SKM-1 (cell line): Measurements from ENCODE around the gene GRN.

Experiments used
- DNase-seq: peaks from one replicate; lab custom pipeline; 2025; ENCODE audit not compliant: unreplicated experiment; lab: John Stamatoyannopoulos, UW

Gene GRN

GRCh38 chr17:44344939-44345453 is at the start of gene GRN:
GRN (plus strand) TSS chr17:44345302; CDS start chr17:44349165, 3,863 bp downstream.
- peak; percentile 97 for DNase-seq

GRCh38 chr17:44297975-44298374 is 47.1 kb upstream of the GRN start:
- no peak for DNase-seq

GRCh38 chr17:44304651-44305050 is 40.5 kb upstream of the GRN start:
- DNase-seq = no peak

GRCh38 chr17:44307387-44308186 is 37.5 kb upstream of the GRN start:
- DNase-seq = no peak

- DNase-seq = no peak
Observed at GRCh38 chr17:44308320-44308818, 36.7 kb upstream of the GRN start, which contains the start of gene RUNDC3A. RUNDC3A (plus strand) TSS chr17:44308601; CDS start chr17:44308833, 232 bp downstream.

GRCh38 chr17:44308865-44309264 is 36.2 kb upstream of the GRN start:
- no peak for DNase-seq

GRCh38 chr17:44309472-44309871 is 35.6 kb upstream of the GRN start:
- DNase-seq = no peak

- DNase-seq = no peak
Observed at GRCh38 chr17:44310188-44310587, 34.9 kb upstream of the GRN start.

- DNase-seq = no peak
Observed at GRCh38 chr17:44310609-44311376, 34.3 kb upstream of the GRN start.

GRCh38 chr17:44311562-44312181 is 33.4 kb upstream of the GRN start:
- DNase-seq = no peak

- no peak for DNase-seq
Observed at GRCh38 chr17:44312396-44313104, 32.6 kb upstream of the GRN start.

- DNase-seq = no peak
Observed at GRCh38 chr17:44314031-44314430, 31.1 kb upstream of the GRN start.

- no peak for DNase-seq
Observed at GRCh38 chr17:44314524-44314868, 30.6 kb upstream of the GRN start.

GRCh38 chr17:44314869-44315661 is 30.0 kb upstream of the GRN start:
- DNase-seq = no peak

- no peak for DNase-seq
Observed at GRCh38 chr17:44315760-44316731, 29.1 kb upstream of the GRN start.

- no peak for DNase-seq
Observed at GRCh38 chr17:44317545-44317944, 27.6 kb upstream of the GRN start.

GRCh38 chr17:44318077-44318892 is 26.8 kb upstream of the GRN start:
- DNase-seq = no peak

GRCh38 chr17:44320066-44320465 is 25.0 kb upstream of the GRN start:
- no peak for DNase-seq
